ENCODE data around the gene CAT. TPM values are rescaled to one million over a fixed set of nuclear protein-coding genes. Genes with fewer than 3 reads are reported as not detected.

CAT gene
- polyA plus RNA-seq, 4 donors, result 76.7 to 222 (median 101) TPM

- Histone ChIP-seq H3K27ac (ENCODE audit: low read depth in 1 of 3, low read length in 2 of 3) (no peak overlapping the region), H3K9me3 (ENCODE audit: control insufficient read depth in 2 of 2, insufficient read depth in 1 of 2, low read depth in 1 of 2, low read length in 1 of 2) (no peaks in the 10 kb centered on the region), H3K4me1 (ENCODE audit: control insufficient read depth in 3 of 3, insufficient read depth in 2 of 3, low read depth in 1 of 3, low read length in 2 of 3) (no peaks in the 10 kb centered on the region), H3K4me3 (ENCODE audit: low read depth in 1 of 3, low read length in 3 of 3) (no peak overlapping the region), H3K36me3 (ENCODE audit: control insufficient read depth in 3 of 3, insufficient read depth in 2 of 3, low read depth in 1 of 3, low read length in 3 of 3) (no peaks in the 10 kb centered on the region), H3K27me3 (ENCODE audit: control insufficient read depth in 3 of 3, insufficient read depth in 3 of 3, low read length in 3 of 3) (no peaks in the 10 kb centered on the region)
- DNase-seq (no peak), FAIRE-seq (no peak)
Measured at GRCh38 chr11:34510218-34510617, 71.5 kb downstream of the CAT start.

GRCh38 chr11:34510673-34511072 is 71.9 kb downstream of the CAT start:
- Histone ChIP-seq H3K4me3 (ENCODE audit: low read depth in 1 of 3, low read length in 3 of 3) (no peak overlapping the region), H3K9me3 (ENCODE audit: control insufficient read depth in 2 of 2, insufficient read depth in 1 of 2, low read depth in 1 of 2, low read length in 1 of 2) (no peaks in the 10 kb centered on the region), H3K27ac (ENCODE audit: low read depth in 1 of 3, low read length in 2 of 3) (no peak overlapping the region), H3K4me1 (ENCODE audit: control insufficient read depth in 3 of 3, insufficient read depth in 2 of 3, low read depth in 1 of 3, low read length in 2 of 3) (no peaks in the 10 kb centered on the region), H3K27me3 (ENCODE audit: control insufficient read depth in 3 of 3, insufficient read depth in 3 of 3, low read length in 3 of 3) (no peaks in the 10 kb centered on the region), H3K36me3 (ENCODE audit: control insufficient read depth in 3 of 3, insufficient read depth in 2 of 3, low read depth in 1 of 3, low read length in 3 of 3) (no peaks in the 10 kb centered on the region)
- WGBS, 3 donors, result 94 to 100% (median 96%) methylated on average over 2 of the region's 2 CpGs
- DNase-seq (no peak), FAIRE-seq (no peak)

- Histone ChIP-seq H3K4me3 (ENCODE audit: low read depth in 1 of 3, low read length in 3 of 3) (no peak overlapping the region), H3K27ac (ENCODE audit: low read depth in 1 of 3, low read length in 2 of 3) (no peak overlapping the region), H3K27me3 (ENCODE audit: control insufficient read depth in 3 of 3, insufficient read depth in 3 of 3, low read length in 3 of 3) (no peaks in the 10 kb centered on the region), H3K4me1 (ENCODE audit: control insufficient read depth in 3 of 3, insufficient read depth in 2 of 3, low read depth in 1 of 3, low read length in 2 of 3) (no peaks in the 10 kb centered on the region), H3K9me3 (ENCODE audit: control insufficient read depth in 2 of 2, insufficient read depth in 1 of 2, low read depth in 1 of 2, low read length in 1 of 2) (no peaks in the 10 kb centered on the region), H3K36me3 (ENCODE audit: control insufficient read depth in 3 of 3, insufficient read depth in 2 of 3, low read depth in 1 of 3, low read length in 3 of 3) (no peaks in the 10 kb centered on the region)
- FAIRE-seq (no peak), DNase-seq (peak; percentile 58 to 59)
- WGBS, 3 donors, result 61 to 71% (median 70%) methylated on average over 24 of the region's 24 CpGs
Measured at GRCh38 chr11:34512840-34513681, 74.3 kb downstream of the CAT start.

- no peaks in the 10 kb centered on the region for H3K9me3 ChIP-seq (ENCODE audit: control insufficient read depth in 2 of 2, insufficient read depth in 1 of 2, low read depth in 1 of 2, low read length in 1 of 2)
- no peaks in the 10 kb centered on the region for H3K4me1 ChIP-seq (ENCODE audit: control insufficient read depth in 3 of 3, insufficient read depth in 2 of 3, low read depth in 1 of 3, low read length in 2 of 3)
- 85 to 88% (median 87%) methylated on average over 17 of the region's 17 CpGs for WGBS, 3 donors
- H3K27me3 ChIP-seq (ENCODE audit: control insufficient read depth in 3 of 3, insufficient read depth in 3 of 3, low read length in 3 of 3), result no peaks in the 10 kb centered on the region
- no peak for FAIRE-seq
- no peaks in the 10 kb centered on the region for H3K36me3 ChIP-seq (ENCODE audit: control insufficient read depth in 3 of 3, insufficient read depth in 2 of 3, low read depth in 1 of 3, low read length in 3 of 3)
- DNase-seq, result peak in 1 of 2 donors; percentile 12
- no peak within 1 kb of the TSS for H3K4me3 ChIP-seq (ENCODE audit: low read depth in 1 of 3, low read length in 3 of 3)
- no peak within 1 kb of the TSS for H3K27ac ChIP-seq (ENCODE audit: low read depth in 1 of 3, low read length in 2 of 3)
Measured at GRCh38 chr11:34513682-34514449, 75.1 kb downstream of the CAT start, which contains the start of gene ELF5. ELF5 (minus strand) TSS chr11:34513794; CDS start chr11:34505749, 8,045 bp downstream.

GRCh38 chr11:34514597-34514996 is 75.9 kb downstream of the CAT start:
- DNase-seq (no peak), FAIRE-seq (no peak)
- Histone ChIP-seq H3K4me1 (ENCODE audit: control insufficient read depth in 3 of 3, insufficient read depth in 2 of 3, low read depth in 1 of 3, low read length in 2 of 3) (no peaks in the 10 kb centered on the region), H3K27ac (ENCODE audit: low read depth in 1 of 3, low read length in 2 of 3) (no peak overlapping the region), H3K27me3 (ENCODE audit: control insufficient read depth in 3 of 3, insufficient read depth in 3 of 3, low read length in 3 of 3) (no peaks in the 10 kb centered on the region), H3K36me3 (ENCODE audit: control insufficient read depth in 3 of 3, insufficient read depth in 2 of 3, low read depth in 1 of 3, low read length in 3 of 3) (no peaks in the 10 kb centered on the region), H3K4me3 (ENCODE audit: low read depth in 1 of 3, low read length in 3 of 3) (no peak overlapping the region), H3K9me3 (ENCODE audit: control insufficient read depth in 2 of 2, insufficient read depth in 1 of 2, low read depth in 1 of 2, low read length in 1 of 2) (no peaks in the 10 kb centered on the region)
- WGBS, 3 donors, result 90 to 93% (median 90%) methylated on average over 7 of the region's 7 CpGs

- 89 to 91% (median 90%) methylated on average over 6 of the region's 6 CpGs for WGBS, 3 donors
- no peaks in the 10 kb centered on the region for H3K4me1 ChIP-seq (ENCODE audit: control insufficient read depth in 3 of 3, insufficient read depth in 2 of 3, low read depth in 1 of 3, low read length in 2 of 3)
- no peaks in the 10 kb centered on the region for H3K36me3 ChIP-seq (ENCODE audit: control insufficient read depth in 3 of 3, insufficient read depth in 2 of 3, low read depth in 1 of 3, low read length in 3 of 3)
- no peak overlapping the region for H3K4me3 ChIP-seq (ENCODE audit: low read depth in 1 of 3, low read length in 3 of 3)
- H3K9me3 ChIP-seq (ENCODE audit: control insufficient read depth in 2 of 2, insufficient read depth in 1 of 2, low read depth in 1 of 2, low read length in 1 of 2), result no peaks in the 10 kb centered on the region
- FAIRE-seq, result no peak
- no peaks in the 10 kb centered on the region for H3K27me3 ChIP-seq (ENCODE audit: control insufficient read depth in 3 of 3, insufficient read depth in 3 of 3, low read length in 3 of 3)
- H3K27ac ChIP-seq (ENCODE audit: low read depth in 1 of 3, low read length in 2 of 3), result no peak overlapping the region
- DNase-seq, result no peak
Measured at GRCh38 chr11:34516247-34517040, 77.7 kb downstream of the CAT start.

GRCh38 chr11:34519595-34520235 is 81.0 kb downstream of the CAT start:
- DNase-seq (no peak), FAIRE-seq (no peak)
- no peaks in the 10 kb centered on the region for H3K36me3 ChIP-seq (ENCODE audit: control insufficient read depth in 3 of 3, insufficient read depth in 2 of 3, low read depth in 1 of 3, low read length in 3 of 3)
- H3K4me1 ChIP-seq (ENCODE audit: control insufficient read depth in 3 of 3, insufficient read depth in 2 of 3, low read depth in 1 of 3, low read length in 2 of 3), result no peaks in the 10 kb centered on the region
- no peak overlapping the region for H3K27ac ChIP-seq (ENCODE audit: low read depth in 1 of 3, low read length in 2 of 3)
- H3K27me3 ChIP-seq (ENCODE audit: control insufficient read depth in 3 of 3, insufficient read depth in 3 of 3, low read length in 3 of 3), result no peaks in the 10 kb centered on the region
- no peak overlapping the region for H3K4me3 ChIP-seq (ENCODE audit: low read depth in 1 of 3, low read length in 3 of 3)
- no peaks in the 10 kb centered on the region for H3K9me3 ChIP-seq (ENCODE audit: control insufficient read depth in 2 of 2, insufficient read depth in 1 of 2, low read depth in 1 of 2, low read length in 1 of 2)
- WGBS, 3 donors, result 88 to 93% (median 93%) methylated on average over 2 of the region's 2 CpGs

- Histone ChIP-seq H3K9me3 (ENCODE audit: control insufficient read depth in 2 of 2, insufficient read depth in 1 of 2, low read depth in 1 of 2, low read length in 1 of 2) (no peaks in the 10 kb centered on the region), H3K4me3 (ENCODE audit: low read depth in 1 of 3, low read length in 3 of 3) (no peak overlapping the region), H3K27ac (ENCODE audit: low read depth in 1 of 3, low read length in 2 of 3) (no peak overlapping the region), H3K4me1 (ENCODE audit: control insufficient read depth in 3 of 3, insufficient read depth in 2 of 3, low read depth in 1 of 3, low read length in 2 of 3) (no peaks in the 10 kb centered on the region), H3K36me3 (ENCODE audit: control insufficient read depth in 3 of 3, insufficient read depth in 2 of 3, low read depth in 1 of 3, low read length in 3 of 3) (no peaks in the 10 kb centered on the region), H3K27me3 (ENCODE audit: control insufficient read depth in 3 of 3, insufficient read depth in 3 of 3, low read length in 3 of 3) (no peaks in the 10 kb centered on the region)
- FAIRE-seq (no peak), DNase-seq (no peak)
Measured at GRCh38 chr11:34521265-34521664, 82.5 kb downstream of the CAT start.

All from small intestine (tissue), 7 donors.